NCI-H1694 treated with DMSO at 0.1 percent for 48 hours (cell line): Measurements from ENCODE around the gene ALK.

Experiments
- DNase-seq: peaks from one replicate; lab custom pipeline; 2025; lab: John Stamatoyannopoulos, UW

The ALK gene

GRCh38 chr2:29644949-29645348, 276.4 kb downstream of the ALK start:
- no peak for DNase-seq

GRCh38 chr2:29643196-29643595, 278.2 kb downstream of the ALK start:
- no peak for DNase-seq

GRCh38 chr2:29640360-29640759, 281.0 kb downstream of the ALK start:
- no peak for DNase-seq

- no peak for DNase-seq
These were observed 282.7 kb downstream of the ALK start for GRCh38 chr2:29638641-29639040.

- DNase-seq: no peak
These were observed 286.5 kb downstream of the ALK start for GRCh38 chr2:29634916-29635315.

GRCh38 chr2:29632018-29632417, 289.4 kb downstream of the ALK start:
- DNase-seq: no peak

GRCh38 chr2:29629495-29629894, 291.9 kb downstream of the ALK start:
- no peak for DNase-seq

- DNase-seq: no peak
These were observed 292.5 kb downstream of the ALK start for GRCh38 chr2:29628862-29629261.

- no peak for DNase-seq
These were observed 293.2 kb downstream of the ALK start for GRCh38 chr2:29628108-29628745.

GRCh38 chr2:29627279-29627711, 294.1 kb downstream of the ALK start:
- DNase-seq: no peak

- DNase-seq: no peak
These were observed 300.5 kb downstream of the ALK start for GRCh38 chr2:29620890-29621289.

GRCh38 chr2:29619689-29620088, 301.7 kb downstream of the ALK start:
- no peak for DNase-seq

- DNase-seq: no peak
These were observed 303.4 kb downstream of the ALK start for GRCh38 chr2:29618024-29618423.

GRCh38 chr2:29617351-29617750, 304.0 kb downstream of the ALK start:
- no peak for DNase-seq

- no peak for DNase-seq
These were observed 304.8 kb downstream of the ALK start for GRCh38 chr2:29616569-29616968.

GRCh38 chr2:29615841-29616240, 305.5 kb downstream of the ALK start:
- no peak for DNase-seq

GRCh38 chr2:29615183-29615582, 306.2 kb downstream of the ALK start:
- no peak for DNase-seq

- DNase-seq: no peak
These were observed 307.0 kb downstream of the ALK start for GRCh38 chr2:29614295-29614830.

- DNase-seq: no peak
These were observed 307.6 kb downstream of the ALK start for GRCh38 chr2:29613792-29614266.

GRCh38 chr2:29613067-29613466, 308.3 kb downstream of the ALK start:
- no peak for DNase-seq

GRCh38 chr2:29612568-29612967, 308.8 kb downstream of the ALK start:
- DNase-seq: no peak

- no peak for DNase-seq
These were observed 309.5 kb downstream of the ALK start for GRCh38 chr2:29611850-29612249.

GRCh38 chr2:29611261-29611660, 310.1 kb downstream of the ALK start:
- no peak for DNase-seq

- no peak for DNase-seq
These were observed 310.8 kb downstream of the ALK start for GRCh38 chr2:29610569-29610968.
